Adipocyte (in vitro differentiated cells): ENCODE results near the gene GULP1.

Experiments
- DNase-seq: peaks from one replicate; pipeline ENCODE4 v3.0.0-alpha.2; 2015; ENCODE audit warnings: low read depth
- H3K27me3 ChIP-seq: replicated peaks from 2 replicates; pipeline ENCODE4 v1.7.0; 2013; ENCODE audit warnings: mild to moderate bottlenecking, low read length, moderate library complexity; ENCODE audit not compliant: control insufficient read depth, insufficient read depth
- H3K36me3 ChIP-seq: 2 replicates; pipeline ENCODE4 v1.7.0; 2013; ENCODE audit warnings: low read length, mild to moderate bottlenecking, moderate library complexity; ENCODE audit not compliant: control insufficient read depth, insufficient read depth, severe bottlenecking
- H3K4me1 ChIP-seq: 2 replicates; pipeline ENCODE4 v1.7.0; 2013; ENCODE audit warnings: mild to moderate bottlenecking, low read length, moderate library complexity; ENCODE audit not compliant: control insufficient read depth, insufficient read depth
- H3K4me3 ChIP-seq: 2 replicates; pipeline ENCODE4 v1.7.0; 2013; ENCODE audit warnings: mild to moderate bottlenecking, low read length, moderate library complexity
- H3K9ac ChIP-seq: 2 replicates; pipeline ENCODE4 v1.7.0; 2013; ENCODE audit warnings: mild to moderate bottlenecking, low read length, moderate library complexity
- H3K9me3 ChIP-seq: 2 replicates; pipeline ENCODE4 v1.7.0; 2013; ENCODE audit warnings: mild to moderate bottlenecking, low read length, moderate library complexity; ENCODE audit not compliant: control insufficient read depth

The GULP1 gene

GRCh38 chr2:188629753-188630527, 338.3 kb downstream of the GULP1 start:
- H3K4me3 ChIP-seq: peak overlapping the region; percentile 48
- peaks cover 22% of the 10 kb centered on the region for H3K4me1 ChIP-seq
- no peaks in the 10 kb centered on the region for H3K9me3 ChIP-seq
- peak; percentile 90 for DNase-seq
- H3K36me3 ChIP-seq: no peaks in the 10 kb centered on the region
- no peaks in the 10 kb centered on the region for H3K27me3 ChIP-seq
- H3K9ac ChIP-seq: peak overlapping the region; percentile 62

GRCh38 chr2:188631037-188631809, 339.5 kb downstream of the GULP1 start:
- Histone ChIP-seq H3K27me3 (no peaks in the 10 kb centered on the region), H3K9me3 (no peaks in the 10 kb centered on the region), H3K4me1 (peaks cover 22% of the 10 kb centered on the region), H3K36me3 (no peaks in the 10 kb centered on the region), H3K9ac (no peak overlapping the region), H3K4me3 (no peak overlapping the region)
- no peak for DNase-seq

GRCh38 chr2:188634656-188635055, 343.0 kb downstream of the GULP1 start:
- Histone ChIP-seq H3K4me1 (peaks cover 11% of the 10 kb centered on the region), H3K36me3 (no peaks in the 10 kb centered on the region), H3K9me3 (no peaks in the 10 kb centered on the region), H3K9ac (no peak overlapping the region), H3K4me3 (no peak overlapping the region), H3K27me3 (no peaks in the 10 kb centered on the region)
- DNase-seq: peak; percentile 51
